Type B pancreatic cell (in vitro differentiated cells): ENCODE data around the gene TMEM229A. TPM values are rescaled to one million over a fixed set of nuclear protein-coding genes. Genes with fewer than 3 reads are reported as not detected.
"Not testable (repeated sequence)": the region's sequence is repeated elsewhere in the genome, so short reads cannot be mapped to it uniquely, and the experiment has no call there.

Source experiments
- DNase-seq: peaks from one replicate; pipeline ENCODE4 v3.0.0; 2021; ENCODE audit warnings: mixed read lengths; ENCODE audit not compliant: unreplicated experiment; ENCODE audit errors: extremely low spot score
- H3K27ac Mint-ChIP-seq: 2 replicates; pipeline ENCODE4 v1.8.0; 2021; ENCODE audit warnings: mild to moderate bottlenecking, mixed read lengths
- H3K27me3 Mint-ChIP-seq: 2 replicates; pipeline ENCODE4 v1.8.0; 2021; ENCODE audit warnings: mixed read lengths
- H3K36me3 Mint-ChIP-seq: 2 replicates; pipeline ENCODE4 v1.8.0; 2021; ENCODE audit warnings: mixed read lengths
- H3K4me1 Mint-ChIP-seq: one replicate; pipeline ENCODE4 v1.8.0; 2021; ENCODE audit warnings: mixed read lengths; ENCODE audit not compliant: unreplicated experiment
- H3K4me3 Mint-ChIP-seq: 2 replicates; pipeline ENCODE4 v1.8.0; 2021; ENCODE audit warnings: mild to moderate bottlenecking, mixed read lengths
- H3K9me3 Mint-ChIP-seq: 2 replicates; pipeline ENCODE4 v1.8.0; 2021; ENCODE audit warnings: mixed read lengths
- long read RNA-seq: library from polyadenylated mRNA; unstranded; transcript quantifications from one replicate; pipeline ENCODE4 v2.0.0, GENCODE V29; 2020
- total RNA-seq: library from RNA; stranded (reverse); gene quantifications from 2 replicates; pipeline ENCODE4 v1.2.1, GENCODE V29; 2021; ENCODE audit warnings: low replicate concordance
- TF ChIP-seq, protein P1 (sequence below): fragments of 200-600 bp; sonication (generic); conservative IDR thresholded peaks from 2 replicates; pipeline ENCODE4 v1.5.0; 2021; ENCODE audit warnings: antibody characterized with exemption, mild to moderate bottlenecking

Gene TMEM229A
- 0.19 and 0.33 TPM in 2 replicates for total RNA-seq
- long read RNA-seq: 0 reads

- TF ChIP-seq, protein P1, sequence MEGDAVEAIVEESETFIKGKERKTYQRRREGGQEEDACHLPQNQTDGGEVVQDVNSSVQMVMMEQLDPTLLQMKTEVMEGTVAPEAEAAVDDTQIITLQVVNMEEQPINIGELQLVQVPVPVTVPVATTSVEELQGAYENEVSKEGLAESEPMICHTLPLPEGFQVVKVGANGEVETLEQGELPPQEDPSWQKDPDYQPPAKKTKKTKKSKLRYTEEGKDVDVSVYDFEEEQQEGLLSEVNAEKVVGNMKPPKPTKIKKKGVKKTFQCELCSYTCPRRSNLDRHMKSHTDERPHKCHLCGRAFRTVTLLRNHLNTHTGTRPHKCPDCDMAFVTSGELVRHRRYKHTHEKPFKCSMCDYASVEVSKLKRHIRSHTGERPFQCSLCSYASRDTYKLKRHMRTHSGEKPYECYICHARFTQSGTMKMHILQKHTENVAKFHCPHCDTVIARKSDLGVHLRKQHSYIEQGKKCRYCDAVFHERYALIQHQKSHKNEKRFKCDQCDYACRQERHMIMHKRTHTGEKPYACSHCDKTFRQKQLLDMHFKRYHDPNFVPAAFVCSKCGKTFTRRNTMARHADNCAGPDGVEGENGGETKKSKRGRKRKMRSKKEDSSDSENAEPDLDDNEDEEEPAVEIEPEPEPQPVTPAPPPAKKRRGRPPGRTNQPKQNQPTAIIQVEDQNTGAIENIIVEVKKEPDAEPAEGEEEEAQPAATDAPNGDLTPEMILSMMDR: peak; percentile 36
- Mint-ChIP-seq H3K4me3 (peak within 1 kb of the TSS; percentile 95), H3K27ac (no peak within 1 kb of the TSS), H3K36me3 (no peaks in the 10 kb centered on the region), H3K9me3 (no peaks in the 10 kb centered on the region), H3K4me1 (no peaks in the 10 kb centered on the region), H3K27me3 (peaks cover 73% of the 10 kb centered on the region)
- peak; percentile 74 for DNase-seq
Observed at GRCh38 chr7:124032369-124033094, at the start of gene TMEM229A. Gene TMEM229A, minus strand, starts transcription at chr7:124033067. Its CDS starts 64 bp downstream, at chr7:124033003.

DNA sequence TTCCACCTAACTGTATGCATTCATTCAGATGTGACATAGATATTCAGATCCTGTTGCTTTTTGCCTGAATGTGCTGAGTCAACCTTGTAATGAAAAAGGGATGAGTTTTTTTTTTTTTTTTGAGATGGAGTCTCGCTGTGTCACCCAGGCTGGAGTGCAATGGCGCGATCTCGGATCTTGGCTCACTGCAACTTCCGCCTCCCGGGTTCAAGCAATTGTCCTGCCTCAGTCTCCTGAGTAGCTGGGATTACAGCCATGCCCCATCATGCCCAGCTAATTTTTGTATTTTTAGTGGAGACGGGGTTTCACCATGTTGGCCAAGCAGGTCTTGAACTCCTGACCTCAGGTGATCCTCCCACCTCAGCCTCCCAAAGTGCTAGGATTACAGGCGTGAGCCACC is 49.4 kb upstream of the TMEM229A start:
- H3K36me3 Mint-ChIP-seq, H3K4me1 Mint-ChIP-seq, H3K27me3 Mint-ChIP-seq, DNase-seq, H3K9me3 Mint-ChIP-seq, H3K4me3 Mint-ChIP-seq, H3K27ac Mint-ChIP-seq: not testable (repeated sequence)

DNA sequence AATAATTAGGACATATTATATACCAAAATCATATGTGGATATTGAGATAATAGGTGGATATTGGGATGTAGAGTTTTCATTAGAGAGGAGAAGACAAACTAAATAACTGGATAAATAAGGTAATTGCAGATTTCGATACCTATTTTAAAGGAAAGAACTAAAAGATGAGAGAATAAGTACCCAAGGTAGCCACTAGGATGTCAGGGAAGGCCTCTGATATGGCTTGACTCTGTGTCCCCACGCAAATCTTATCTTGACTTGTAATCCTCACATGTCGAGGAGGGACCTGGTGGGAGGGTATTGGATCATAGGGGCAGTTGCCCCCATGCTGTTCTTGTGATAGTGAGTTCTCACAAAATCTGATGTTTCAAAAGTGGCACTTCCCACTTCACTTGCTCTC is 44.7 kb upstream of the TMEM229A start:
- Mint-ChIP-seq H3K9me3 (no peaks in the 10 kb centered on the region), H3K4me3 (no peak overlapping the region), H3K27me3 (peaks cover 4% of the 10 kb centered on the region), H3K27ac (no peak overlapping the region), H3K36me3 (no peaks in the 10 kb centered on the region), H3K4me1 (no peaks in the 10 kb centered on the region)
- no peak for DNase-seq
- TF ChIP-seq, protein P1: peak; percentile 51

DNA sequence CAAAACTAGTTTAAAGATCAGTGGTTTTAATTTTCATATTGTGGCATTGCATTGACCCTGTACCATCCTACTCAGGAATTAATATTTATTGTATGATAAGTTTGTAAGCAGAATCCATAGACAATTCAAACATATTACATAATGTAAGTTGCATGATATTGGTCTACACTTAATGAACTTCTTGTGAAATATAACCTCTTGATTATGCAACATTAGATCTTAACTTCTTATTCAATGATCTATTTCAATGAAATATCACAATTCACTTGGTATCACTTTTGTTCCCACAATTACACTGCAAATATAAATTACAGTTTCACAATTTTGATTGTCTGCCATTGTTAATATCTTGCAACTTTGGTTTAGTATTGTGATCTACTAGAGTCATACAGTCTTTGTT is 44.0 kb upstream of the TMEM229A start:
- peaks cover 4% of the 10 kb centered on the region for H3K27me3 Mint-ChIP-seq
- no peaks in the 10 kb centered on the region for H3K4me1 Mint-ChIP-seq
- H3K4me3 Mint-ChIP-seq: no peak overlapping the region
- H3K9me3 Mint-ChIP-seq: no peaks in the 10 kb centered on the region
- H3K27ac Mint-ChIP-seq: no peak overlapping the region
- H3K36me3 Mint-ChIP-seq: no peaks in the 10 kb centered on the region
- DNase-seq: no peak
- TF ChIP-seq, protein P1: no peak

DNA sequence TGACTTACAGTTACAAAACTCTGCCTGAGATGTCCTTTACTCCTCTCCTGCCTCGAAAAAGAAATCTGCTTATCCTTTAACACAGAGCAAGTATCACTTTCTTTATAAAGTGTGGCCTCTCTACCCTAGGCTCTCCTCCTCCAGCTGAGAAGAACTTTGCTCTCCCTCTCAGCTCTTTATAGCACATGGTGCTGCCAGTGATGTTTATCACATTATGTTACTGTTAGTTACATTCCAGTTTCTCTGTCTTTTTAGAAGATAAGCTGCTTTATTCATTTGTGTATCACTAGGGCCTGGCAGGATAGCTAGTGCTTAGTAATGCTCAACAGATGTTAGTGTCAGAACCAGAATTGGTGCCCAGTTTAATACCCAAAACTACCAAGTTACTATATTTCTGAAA is 41.1 kb upstream of the TMEM229A start:
- TF ChIP-seq, protein P1: no peak
- Mint-ChIP-seq H3K27ac (no peak overlapping the region), H3K4me1 (no peaks in the 10 kb centered on the region), H3K4me3 (no peak overlapping the region), H3K9me3 (no peaks in the 10 kb centered on the region), H3K36me3 (no peaks in the 10 kb centered on the region), H3K27me3 (peaks cover 4% of the 10 kb centered on the region)
- DNase-seq: no peak

GRCh38 chr7:124073310-124073645 is 40.4 kb upstream of the TMEM229A start:
- Mint-ChIP-seq H3K4me1 (no peaks in the 10 kb centered on the region), H3K36me3 (no peaks in the 10 kb centered on the region), H3K4me3 (no peak overlapping the region), H3K9me3 (no peaks in the 10 kb centered on the region), H3K27ac (no peak overlapping the region), H3K27me3 (peaks cover 4% of the 10 kb centered on the region)
- TF ChIP-seq, protein P1: no peak
- DNase-seq: no peak
